NOMO-1 treated with DMSO at 0.1 percent for 48 hours (cell line): ENCODE data around the gene KRTAP9-2.
"Not testable (repeated sequence)": the region's sequence is repeated elsewhere in the genome, so short reads cannot be mapped to it uniquely, and the experiment has no call there.

Experiments
- DNase-seq: peaks from one replicate; lab custom pipeline; 2025; ENCODE audit not compliant: unreplicated experiment; lab: John Stamatoyannopoulos, UW

The KRTAP9-2 gene

GRCh38 chr17:41226598-41227095 is at the start of gene KRTAP9-2:
Gene KRTAP9-2 (plus strand): TSS chr17:41226648. CDS start chr17:41226655, 7 bp downstream.
- DNase-seq = not testable (repeated sequence)

GRCh38 chr17:41176744-41177387 is 49.6 kb upstream of the KRTAP9-2 start:
- peak; percentile 36 for DNase-seq

GRCh38 chr17:41177727-41178271 is 48.6 kb upstream of the KRTAP9-2 start, which contains the start of gene KRTAP4-2:
Gene KRTAP4-2 (minus strand): TSS chr17:41178221. CDS start chr17:41178164, 57 bp downstream.
- no peak for DNase-seq

GRCh38 chr17:41178341-41178740 is 48.1 kb upstream of the KRTAP9-2 start:
- DNase-seq = no peak

- DNase-seq = no peak
Observed at GRCh38 chr17:41178843-41179616, 47.4 kb upstream of the KRTAP9-2 start.

- no peak for DNase-seq
Observed at GRCh38 chr17:41184480-41184961, 41.9 kb upstream of the KRTAP9-2 start, which contains the start of gene KRTAP4-1. Gene KRTAP4-1 (minus strand): TSS chr17:41184911. CDS start chr17:41184854, 57 bp downstream.

GRCh38 chr17:41185001-41185400 is 41.4 kb upstream of the KRTAP9-2 start:
- no peak for DNase-seq

- DNase-seq = no peak
Observed at GRCh38 chr17:41186872-41187271, 39.6 kb upstream of the KRTAP9-2 start.

GRCh38 chr17:41189837-41190318 is 36.6 kb upstream of the KRTAP9-2 start, which contains the start of gene KRTAP9-1:
Gene KRTAP9-1 (plus strand): TSS chr17:41189887. CDS start chr17:41189887, 0 bp downstream.
- not testable (repeated sequence) for DNase-seq

GRCh38 chr17:41190328-41190727 is 36.1 kb upstream of the KRTAP9-2 start:
- DNase-seq = no peak

- no peak for DNase-seq
Observed at GRCh38 chr17:41196068-41196467, 30.4 kb upstream of the KRTAP9-2 start.

- no peak for DNase-seq
Observed at GRCh38 chr17:41199421-41200078, 26.9 kb upstream of the KRTAP9-2 start.

GRCh38 chr17:41211845-41212466 is 14.5 kb upstream of the KRTAP9-2 start:
- no peak for DNase-seq

GRCh38 chr17:41212524-41213169 is 13.8 kb upstream of the KRTAP9-2 start:
- DNase-seq = no peak

GRCh38 chr17:41215681-41216080 is 10.8 kb upstream of the KRTAP9-2 start:
- no peak for DNase-seq

- DNase-seq = no peak
Observed at GRCh38 chr17:41223821-41224220, 2.6 kb upstream of the KRTAP9-2 start.

- DNase-seq = no peak
Observed at GRCh38 chr17:41226051-41226450, 397 bp upstream of the KRTAP9-2 start.

GRCh38 chr17:41230094-41230493 is 3.6 kb downstream of the KRTAP9-2 start:
- no peak for DNase-seq

GRCh38 chr17:41231731-41232130 is 5.3 kb downstream of the KRTAP9-2 start:
- DNase-seq = no peak
